Neural cell (in vitro differentiated cells): ENCODE measurements around the gene CRACDL.
"Not testable (repeated sequence)": the region's sequence is repeated elsewhere in the genome, so short reads cannot be mapped to it uniquely, and the experiment has no call there.

Source experiments
- CTCF ChIP-seq: fragments of 450-650 bp; IDR thresholded peaks from 2 replicates; pipeline ENCODE4 v1.5.1; 2014; ENCODE audit warnings: antibody characterized with exemption, mild to moderate bottlenecking, moderate library complexity; ENCODE audit not compliant: poor library complexity, severe bottlenecking
- EP300 ChIP-seq: fragments of 450-650 bp; conservative IDR thresholded peaks from 2 replicates; pipeline ENCODE4 v1.6.1; 2014; ENCODE audit warnings: antibody characterized with exemption, mild to moderate bottlenecking, moderate library complexity; ENCODE audit not compliant: poor library complexity, severe bottlenecking
- RAD21 ChIP-seq: fragments of 450-650 bp; conservative IDR thresholded peaks from 2 replicates; pipeline ENCODE4 v1.6.1; 2014; ENCODE audit warnings: antibody characterized with exemption, mild to moderate bottlenecking, moderate library complexity
- SMC3 ChIP-seq: fragments of 450-650 bp; conservative IDR thresholded peaks from 2 replicates; pipeline ENCODE4 v1.6.1; 2014; ENCODE audit warnings: antibody characterized with exemption, mild to moderate bottlenecking, moderate library complexity; ENCODE audit not compliant: poor library complexity
- TF ChIP-seq, protein P1 (sequence below): IDR thresholded peaks from 2 replicates; pipeline ENCODE4 v1.6.1; 2012; ENCODE audit warnings: borderline replicate concordance

- TF ChIP-seq CTCF, EP300, SMC3, RAD21: not testable (repeated sequence)
- TF ChIP-seq, protein P1, sequence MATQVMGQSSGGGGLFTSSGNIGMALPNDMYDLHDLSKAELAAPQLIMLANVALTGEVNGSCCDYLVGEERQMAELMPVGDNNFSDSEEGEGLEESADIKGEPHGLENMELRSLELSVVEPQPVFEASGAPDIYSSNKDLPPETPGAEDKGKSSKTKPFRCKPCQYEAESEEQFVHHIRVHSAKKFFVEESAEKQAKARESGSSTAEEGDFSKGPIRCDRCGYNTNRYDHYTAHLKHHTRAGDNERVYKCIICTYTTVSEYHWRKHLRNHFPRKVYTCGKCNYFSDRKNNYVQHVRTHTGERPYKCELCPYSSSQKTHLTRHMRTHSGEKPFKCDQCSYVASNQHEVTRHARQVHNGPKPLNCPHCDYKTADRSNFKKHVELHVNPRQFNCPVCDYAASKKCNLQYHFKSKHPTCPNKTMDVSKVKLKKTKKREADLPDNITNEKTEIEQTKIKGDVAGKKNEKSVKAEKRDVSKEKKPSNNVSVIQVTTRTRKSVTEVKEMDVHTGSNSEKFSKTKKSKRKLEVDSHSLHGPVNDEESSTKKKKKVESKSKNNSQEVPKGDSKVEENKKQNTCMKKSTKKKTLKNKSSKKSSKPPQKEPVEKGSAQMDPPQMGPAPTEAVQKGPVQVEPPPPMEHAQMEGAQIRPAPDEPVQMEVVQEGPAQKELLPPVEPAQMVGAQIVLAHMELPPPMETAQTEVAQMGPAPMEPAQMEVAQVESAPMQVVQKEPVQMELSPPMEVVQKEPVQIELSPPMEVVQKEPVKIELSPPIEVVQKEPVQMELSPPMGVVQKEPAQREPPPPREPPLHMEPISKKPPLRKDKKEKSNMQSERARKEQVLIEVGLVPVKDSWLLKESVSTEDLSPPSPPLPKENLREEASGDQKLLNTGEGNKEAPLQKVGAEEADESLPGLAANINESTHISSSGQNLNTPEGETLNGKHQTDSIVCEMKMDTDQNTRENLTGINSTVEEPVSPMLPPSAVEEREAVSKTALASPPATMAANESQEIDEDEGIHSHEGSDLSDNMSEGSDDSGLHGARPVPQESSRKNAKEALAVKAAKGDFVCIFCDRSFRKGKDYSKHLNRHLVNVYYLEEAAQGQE, result not testable (repeated sequence)
Observed at GRCh38 chr2:98877658-98878057, 58.4 kb downstream of the CRACDL start.
